Ectodermal cell (in vitro differentiated cells): ENCODE results near the gene SLC35A2.
"Not testable (repeated sequence)": the region's sequence is repeated elsewhere in the genome, so short reads cannot be mapped to it uniquely, and the experiment has no call there.

Source experiments
- H3K27ac ChIP-seq: 2 replicates; pipeline ENCODE4 v1.7.0; 2013; ENCODE audit warnings: mild to moderate bottlenecking, low read depth, low read length; ENCODE audit not compliant: insufficient read depth, poor library complexity, severe bottlenecking
- H3K27me3 ChIP-seq: 2 replicates; pipeline ENCODE4 v1.7.0; 2013; ENCODE audit warnings: mild to moderate bottlenecking, low read length; ENCODE audit not compliant: insufficient read depth, control insufficient read depth, poor library complexity, severe bottlenecking
- H3K36me3 ChIP-seq: one replicate; pipeline ENCODE4 v1.7.0; 2013; ENCODE audit warnings: low read length; ENCODE audit not compliant: control insufficient read depth, insufficient read depth
- H3K4me1 ChIP-seq: one replicate; pipeline ENCODE4 v1.7.0; 2013; ENCODE audit warnings: low read length; ENCODE audit not compliant: control insufficient read depth, insufficient read depth
- H3K4me3 ChIP-seq: 2 replicates; pipeline ENCODE4 v1.7.0; 2013; ENCODE audit warnings: low read depth, low read length, control low read depth; ENCODE audit not compliant: insufficient read depth
- H3K9me3 ChIP-seq: 2 replicates; pipeline ENCODE4 v1.7.0; 2013; ENCODE audit warnings: mild to moderate bottlenecking, low read length, moderate library complexity; ENCODE audit not compliant: control insufficient read depth

Gene SLC35A2

DNA sequence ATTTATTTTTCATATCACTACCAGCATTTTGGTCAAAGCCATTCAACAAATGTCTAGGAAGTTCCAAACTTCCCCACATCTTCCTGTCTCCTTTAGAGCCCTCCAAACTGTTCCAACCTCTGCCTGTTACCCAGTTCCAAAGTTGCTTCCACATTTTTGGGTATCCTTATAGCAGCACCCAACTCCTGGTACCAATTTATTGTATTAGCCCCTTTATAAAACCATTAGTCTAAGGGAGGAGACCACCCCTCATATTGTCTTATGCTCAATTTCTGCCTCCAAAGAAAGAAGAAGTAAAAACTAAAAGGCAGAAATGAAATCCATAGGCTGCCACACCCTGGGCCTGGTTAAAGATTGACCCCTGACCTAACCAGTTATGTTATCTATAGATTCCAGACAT is 58.0 kb downstream of the SLC35A2 start:
- not testable (repeated sequence) for H3K27ac ChIP-seq, H3K27me3 ChIP-seq, H3K9me3 ChIP-seq, H3K4me1 ChIP-seq, H3K4me3 ChIP-seq, H3K36me3 ChIP-seq
